Measurements from ENCODE around the gene MATR3.

DNA sequence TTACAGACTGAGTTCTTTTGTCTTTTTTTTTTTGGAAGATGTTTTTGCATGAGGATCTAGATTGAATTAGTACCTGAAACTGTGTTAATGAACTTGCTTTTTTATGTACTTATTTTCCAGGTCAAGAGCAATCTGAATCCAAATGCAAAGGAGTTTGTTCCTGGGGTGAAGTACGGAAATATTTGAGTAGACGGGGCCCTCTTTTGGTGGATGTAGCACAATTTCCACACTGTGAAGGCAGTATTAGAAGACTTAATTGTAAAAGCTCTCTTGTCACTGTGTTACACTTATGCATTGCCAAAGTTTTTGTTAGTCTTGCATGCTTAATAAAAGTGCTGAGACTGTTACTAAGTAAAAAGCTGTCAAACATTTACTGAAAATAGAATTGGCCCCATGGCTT is 75.1 kb downstream of the MATR3 start:
- TF ChIP-seq POLR2A (IDR thresholded peaks at IDR 0.05), result no peak
- TF ChIP-seq, protein P1, sequence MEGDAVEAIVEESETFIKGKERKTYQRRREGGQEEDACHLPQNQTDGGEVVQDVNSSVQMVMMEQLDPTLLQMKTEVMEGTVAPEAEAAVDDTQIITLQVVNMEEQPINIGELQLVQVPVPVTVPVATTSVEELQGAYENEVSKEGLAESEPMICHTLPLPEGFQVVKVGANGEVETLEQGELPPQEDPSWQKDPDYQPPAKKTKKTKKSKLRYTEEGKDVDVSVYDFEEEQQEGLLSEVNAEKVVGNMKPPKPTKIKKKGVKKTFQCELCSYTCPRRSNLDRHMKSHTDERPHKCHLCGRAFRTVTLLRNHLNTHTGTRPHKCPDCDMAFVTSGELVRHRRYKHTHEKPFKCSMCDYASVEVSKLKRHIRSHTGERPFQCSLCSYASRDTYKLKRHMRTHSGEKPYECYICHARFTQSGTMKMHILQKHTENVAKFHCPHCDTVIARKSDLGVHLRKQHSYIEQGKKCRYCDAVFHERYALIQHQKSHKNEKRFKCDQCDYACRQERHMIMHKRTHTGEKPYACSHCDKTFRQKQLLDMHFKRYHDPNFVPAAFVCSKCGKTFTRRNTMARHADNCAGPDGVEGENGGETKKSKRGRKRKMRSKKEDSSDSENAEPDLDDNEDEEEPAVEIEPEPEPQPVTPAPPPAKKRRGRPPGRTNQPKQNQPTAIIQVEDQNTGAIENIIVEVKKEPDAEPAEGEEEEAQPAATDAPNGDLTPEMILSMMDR (IDR thresholded peaks at IDR 0.05), result no peak
